Prostate gland (tissue), 2 donors: ENCODE measurements around the gene E2F3.

Source experiments
- CTCF ChIP-seq, 4 experiments: fragments of 200-600 bp in 2 of 4; fragments of 450-650 bp in 2 of 4; sonication (generic) in 2 of 4; IDR thresholded peaks; 1 replicate in 3 of 4; 2 replicates in 1 of 4; pipeline ENCODE4 v1.5.1; 2016 to 2019; ENCODE audit warnings: antibody characterized with exemption in 4 of 4, mild to moderate bottlenecking in 2 of 4, moderate library complexity in 2 of 4
- POLR2A ChIP-seq: fragments of 450-650 bp; IDR thresholded peaks from one replicate; pipeline ENCODE4 v1.6.1; 2016; ENCODE audit warnings: antibody characterized with exemption, mild to moderate bottlenecking
- POLR2AphosphoS5 ChIP-seq: sonication (generic); formaldehyde crosslinking; IDR thresholded peaks from one replicate; pipeline ENCODE4 v1.6.1; 2017; ENCODE audit warnings: antibody characterized with exemption

- no peak for TF ChIP-seq CTCF (IDR thresholded peaks at IDR 0.05)
- TF ChIP-seq POLR2A, result no peak
- TF ChIP-seq POLR2AphosphoS5, result no peak
These were observed 49.3 kb upstream of the E2F3 start for GRCh38 chr6:20352346-20352745.
